Loucy (cell line): ENCODE measurements around the gene SHROOM2.

Experiments
- H2AFZ ChIP-seq: fragments of 200-600 bp; sonication (generic); 2 replicates; pipeline ENCODE4 v1.6.0; 2016; ENCODE audit warnings: antibody characterized with exemption, mild to moderate bottlenecking, low read length, moderate library complexity
- H3F3A ChIP-seq: fragments of 200-600 bp; 2 replicates; pipeline ENCODE4 v1.6.0; 2016; ENCODE audit warnings: antibody characterized with exemption, low read depth, mild to moderate bottlenecking
- H3K27me3 ChIP-seq: fragments of 200-600 bp; sonication (generic); 2 replicates; pipeline ENCODE4 v1.6.1; 2014; ENCODE audit warnings: low read length, mild to moderate bottlenecking; ENCODE audit not compliant: insufficient read depth, poor library complexity, severe bottlenecking
- H3K36me3 ChIP-seq: fragments of 200-600 bp; sonication (generic); 2 replicates; pipeline ENCODE4 v1.6.1; 2016; ENCODE audit warnings: low read length; ENCODE audit not compliant: insufficient read depth
- H3K4me1 ChIP-seq: fragments of 200-600 bp; sonication (generic); 2 replicates; pipeline ENCODE4 v1.5.1; 2014; ENCODE audit warnings: low read length, mild to moderate bottlenecking; ENCODE audit not compliant: insufficient read depth, poor library complexity, severe bottlenecking
- H3K4me2 ChIP-seq: fragments of 200-600 bp; sonication (generic); 2 replicates; pipeline ENCODE4 v1.6.0; 2014; ENCODE audit warnings: antibody characterized with exemption, low read length, low read depth, mild to moderate bottlenecking; ENCODE audit not compliant: poor library complexity, severe bottlenecking
- H3K4me3 ChIP-seq: fragments of 200-600 bp; sonication (generic); 2 replicates; pipeline ENCODE4 v1.5.1; 2014; ENCODE audit warnings: low read length, mild to moderate bottlenecking, mixed read lengths; ENCODE audit not compliant: poor library complexity, severe bottlenecking
- H3K79me2 ChIP-seq: fragments of 200-600 bp; sonication (generic); 2 replicates; pipeline ENCODE4 v1.6.1; 2014; ENCODE audit warnings: low read length; ENCODE audit not compliant: insufficient read depth
- H3K9ac ChIP-seq: fragments of 200-600 bp; sonication (generic); 2 replicates; pipeline ENCODE4 v1.6.0; 2014; ENCODE audit warnings: mild to moderate bottlenecking, low read depth, low read length, moderate library complexity; ENCODE audit not compliant: poor library complexity, severe bottlenecking
- H3K9me2 ChIP-seq: fragments of 200-600 bp; sonication (generic); replicated peaks from 2 replicates; pipeline ENCODE4 v1.6.1; 2016; ENCODE audit warnings: low read depth, low read length, mixed read lengths
- H3K9me3 ChIP-seq: fragments of 200-600 bp; sonication (generic); 2 replicates; pipeline ENCODE4 v1.6.1; 2014; ENCODE audit warnings: mild to moderate bottlenecking, antibody characterized with exemption, low read length, low read depth; ENCODE audit not compliant: insufficient read depth
- H4K20me1 ChIP-seq: fragments of 200-600 bp; sonication (generic); 2 replicates; pipeline ENCODE4 v1.6.0; 2014; ENCODE audit warnings: antibody characterized with exemption, low read length, mild to moderate bottlenecking; ENCODE audit not compliant: insufficient read depth, poor library complexity, severe bottlenecking
- EZH2phosphoT487 ChIP-seq: fragments of 200-600 bp; IDR thresholded peaks from 2 replicates; pipeline ENCODE4 v1.6.1; 2018; ENCODE audit warnings: antibody characterized with exemption, mild to moderate bottlenecking, moderate library complexity, borderline replicate concordance
- TF ChIP-seq, protein P1 (sequence below): fragments of 200-600 bp; sonication (generic); conservative IDR thresholded peaks from 2 replicates; pipeline ENCODE4 v1.5.1; 2014; ENCODE audit warnings: mild to moderate bottlenecking, antibody characterized with exemption, low read length

Gene SHROOM2

DNA sequence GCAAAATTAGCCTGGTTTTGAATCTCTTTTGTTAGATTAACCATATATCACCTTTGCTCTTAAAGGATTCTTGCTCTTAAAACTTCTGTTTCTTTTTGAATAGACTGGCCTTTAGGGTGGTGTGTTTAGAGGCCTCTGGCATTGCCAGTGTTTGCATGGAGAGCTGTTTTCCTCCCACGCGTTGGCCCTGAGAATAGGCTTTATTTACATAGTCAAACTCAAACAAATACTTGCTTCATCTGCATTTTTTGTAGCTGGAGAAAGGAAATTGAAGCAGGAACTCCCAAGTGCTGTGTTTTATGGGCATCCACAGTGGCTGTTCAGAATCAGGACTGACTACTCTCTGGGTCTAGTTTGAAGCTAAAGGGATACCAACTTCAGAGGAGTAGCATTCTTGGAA lies 2.7 kb downstream of the SHROOM2 start:
- Histone ChIP-seq H3K4me2 (no peak overlapping the region), H3K27me3 (no peaks in the 10 kb centered on the region), H3K36me3 (no peaks in the 10 kb centered on the region), H3K9me2 (no peaks in the 10 kb centered on the region), H3K79me2 (no peaks in the 10 kb centered on the region), H4K20me1 (no peaks in the 10 kb centered on the region), H3F3A (no peaks in the 10 kb centered on the region), H3K4me1 (no peaks in the 10 kb centered on the region), H3K9me3 (no peaks in the 10 kb centered on the region), H2AFZ (no peak overlapping the region), H3K4me3 (no peak overlapping the region), H3K9ac (no peak overlapping the region)
- TF ChIP-seq EZH2phosphoT487 = no peak
- TF ChIP-seq, protein P1, sequence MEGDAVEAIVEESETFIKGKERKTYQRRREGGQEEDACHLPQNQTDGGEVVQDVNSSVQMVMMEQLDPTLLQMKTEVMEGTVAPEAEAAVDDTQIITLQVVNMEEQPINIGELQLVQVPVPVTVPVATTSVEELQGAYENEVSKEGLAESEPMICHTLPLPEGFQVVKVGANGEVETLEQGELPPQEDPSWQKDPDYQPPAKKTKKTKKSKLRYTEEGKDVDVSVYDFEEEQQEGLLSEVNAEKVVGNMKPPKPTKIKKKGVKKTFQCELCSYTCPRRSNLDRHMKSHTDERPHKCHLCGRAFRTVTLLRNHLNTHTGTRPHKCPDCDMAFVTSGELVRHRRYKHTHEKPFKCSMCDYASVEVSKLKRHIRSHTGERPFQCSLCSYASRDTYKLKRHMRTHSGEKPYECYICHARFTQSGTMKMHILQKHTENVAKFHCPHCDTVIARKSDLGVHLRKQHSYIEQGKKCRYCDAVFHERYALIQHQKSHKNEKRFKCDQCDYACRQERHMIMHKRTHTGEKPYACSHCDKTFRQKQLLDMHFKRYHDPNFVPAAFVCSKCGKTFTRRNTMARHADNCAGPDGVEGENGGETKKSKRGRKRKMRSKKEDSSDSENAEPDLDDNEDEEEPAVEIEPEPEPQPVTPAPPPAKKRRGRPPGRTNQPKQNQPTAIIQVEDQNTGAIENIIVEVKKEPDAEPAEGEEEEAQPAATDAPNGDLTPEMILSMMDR = no peak

DNA sequence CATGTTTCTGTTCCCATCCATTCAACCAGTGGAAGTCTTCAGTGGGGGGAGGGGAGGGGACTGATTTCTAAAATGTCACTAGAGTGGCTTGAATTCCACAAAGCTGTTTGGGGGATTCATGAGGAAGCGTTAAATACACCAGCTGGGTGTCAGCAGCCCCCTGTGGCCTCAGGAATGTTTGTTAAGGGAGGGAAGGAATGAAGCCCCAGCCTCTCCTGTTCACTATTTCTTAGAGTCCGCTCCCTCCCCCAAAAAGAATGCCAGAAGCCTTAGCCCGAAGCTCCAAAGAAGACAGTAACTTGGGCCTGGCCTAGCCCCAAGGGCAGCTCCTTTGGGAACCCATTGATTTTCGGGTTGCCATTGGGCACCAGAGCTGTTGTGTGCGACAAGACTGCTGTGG lies 3.3 kb downstream of the SHROOM2 start:
- H2AFZ ChIP-seq = no peak overlapping the region
- no peaks in the 10 kb centered on the region for H3K79me2 ChIP-seq
- H3F3A ChIP-seq = no peaks in the 10 kb centered on the region
- H3K9me2 ChIP-seq = no peaks in the 10 kb centered on the region
- H3K9ac ChIP-seq = no peak overlapping the region
- H3K4me1 ChIP-seq = no peaks in the 10 kb centered on the region
- H3K4me3 ChIP-seq = no peak overlapping the region
- H3K9me3 ChIP-seq = no peaks in the 10 kb centered on the region
- H3K4me2 ChIP-seq = no peak overlapping the region
- H3K27me3 ChIP-seq = no peaks in the 10 kb centered on the region
- TF ChIP-seq, protein P1 = no peak
- no peak for TF ChIP-seq EZH2phosphoT487
- no peaks in the 10 kb centered on the region for H4K20me1 ChIP-seq
- H3K36me3 ChIP-seq = no peaks in the 10 kb centered on the region

DNA sequence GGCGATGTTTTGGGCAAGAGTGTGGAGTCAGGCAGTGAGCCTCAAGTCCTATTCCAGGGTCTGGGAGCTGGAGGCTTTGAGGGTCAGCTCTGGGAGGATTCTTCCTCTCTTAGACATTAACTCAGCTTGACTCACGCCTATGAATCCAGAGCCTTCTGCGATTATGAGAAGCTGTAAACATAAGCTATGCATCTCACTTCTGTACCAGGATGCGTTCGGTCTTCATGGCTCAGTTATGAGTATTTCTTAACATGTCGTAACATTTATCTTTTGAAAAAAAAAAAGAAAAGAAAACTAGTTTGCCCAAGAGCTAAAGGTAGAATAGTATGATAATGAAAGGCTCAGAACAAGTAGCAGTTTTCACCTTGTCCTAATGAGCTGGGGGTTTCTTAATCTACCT lies 4.6 kb downstream of the SHROOM2 start:
- no peaks in the 10 kb centered on the region for H3K27me3 ChIP-seq
- no peaks in the 10 kb centered on the region for H3K4me1 ChIP-seq
- H3K4me2 ChIP-seq = no peak overlapping the region
- no peaks in the 10 kb centered on the region for H3K36me3 ChIP-seq
- no peaks in the 10 kb centered on the region for H3K9me3 ChIP-seq
- H3K79me2 ChIP-seq = no peaks in the 10 kb centered on the region
- TF ChIP-seq, protein P1 = no peak
- no peak for TF ChIP-seq EZH2phosphoT487
- H2AFZ ChIP-seq = no peak overlapping the region
- H3K9ac ChIP-seq = no peak overlapping the region
- H3F3A ChIP-seq = no peaks in the 10 kb centered on the region
- H3K9me2 ChIP-seq = no peaks in the 10 kb centered on the region
- no peaks in the 10 kb centered on the region for H4K20me1 ChIP-seq
- H3K4me3 ChIP-seq = no peak overlapping the region
